ENCODE results near the gene STK32B. TPM values are rescaled to one million over a fixed set of nuclear protein-coding genes. Genes with fewer than 3 reads are reported as not detected.
A peak's percentile ranks its signal among the peaks of the same experiment; 100 is the strongest.
"Not testable (repeated sequence)": the region's sequence is repeated elsewhere in the genome, so short reads cannot be mapped to it uniquely, and the experiment has no call there.

STK32B gene
- total RNA-seq (under 1 TPM; 0.52 to 0.73 (median 0.64) TPM), polyA plus RNA-seq (under 1 TPM; 0.14 to 0.35 (median 0.17) TPM)
- long read RNA-seq, donor 1, partial matches to known transcripts, result 0 of 1 reads
- long read RNA-seq, donor 1, other reads (novel, unspliced or antisense), result 0 of 1 reads
- long read RNA-seq, donor 2, partial matches to known transcripts, result 0 of 2 reads
- long read RNA-seq, donor 2, other reads (novel, unspliced or antisense), result 2 of 2 reads

DNA sequence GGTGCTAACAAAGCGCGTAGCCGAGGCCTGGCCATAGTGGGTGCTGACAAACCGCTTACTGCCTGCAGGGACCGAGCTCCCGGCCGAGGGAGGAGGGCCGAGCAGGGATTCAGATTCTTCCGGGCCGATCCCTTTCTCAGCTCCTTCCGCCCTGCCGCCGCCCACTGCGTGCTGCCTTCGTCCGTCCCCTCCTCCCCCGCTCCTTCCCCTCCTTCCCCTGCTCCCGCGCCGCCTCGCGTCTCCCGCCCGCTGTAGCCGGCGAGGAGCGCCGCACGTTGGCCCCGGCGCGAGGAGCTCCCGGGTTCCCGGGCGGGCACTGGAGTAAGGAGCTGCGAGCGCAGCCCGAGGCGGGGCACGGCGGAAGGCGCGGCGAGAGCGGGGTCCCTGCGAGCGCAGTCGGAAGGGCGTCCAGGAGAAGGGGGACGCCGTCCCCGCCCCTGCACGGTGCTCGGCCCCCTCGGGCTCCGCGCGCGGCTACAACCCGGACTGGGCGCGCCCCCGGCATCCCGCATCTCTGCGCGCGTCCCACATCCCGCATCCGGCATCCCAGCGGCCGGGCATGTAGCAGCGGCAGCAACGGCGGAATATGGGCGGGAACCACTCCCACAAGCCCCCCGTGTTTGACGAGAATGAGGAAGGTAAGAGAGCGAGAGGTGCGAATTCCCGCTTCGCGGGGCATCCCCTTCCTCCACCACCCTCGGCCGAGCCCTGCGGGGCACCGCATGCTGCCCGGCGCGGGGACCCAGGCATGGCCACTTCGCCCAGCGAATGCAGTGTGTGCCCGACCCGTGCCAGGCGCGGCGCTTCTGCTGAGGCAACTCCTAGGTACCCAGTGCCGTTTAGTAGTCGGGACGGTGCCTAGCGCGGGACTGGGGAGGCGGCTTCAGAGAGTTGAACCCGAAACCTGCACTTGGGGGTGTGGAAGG is at the start of gene STK32B:
STK32B (plus strand) TSS at position 203 of the 926 bp plus-strand sequence.
- TF ChIP-seq, protein P1, sequence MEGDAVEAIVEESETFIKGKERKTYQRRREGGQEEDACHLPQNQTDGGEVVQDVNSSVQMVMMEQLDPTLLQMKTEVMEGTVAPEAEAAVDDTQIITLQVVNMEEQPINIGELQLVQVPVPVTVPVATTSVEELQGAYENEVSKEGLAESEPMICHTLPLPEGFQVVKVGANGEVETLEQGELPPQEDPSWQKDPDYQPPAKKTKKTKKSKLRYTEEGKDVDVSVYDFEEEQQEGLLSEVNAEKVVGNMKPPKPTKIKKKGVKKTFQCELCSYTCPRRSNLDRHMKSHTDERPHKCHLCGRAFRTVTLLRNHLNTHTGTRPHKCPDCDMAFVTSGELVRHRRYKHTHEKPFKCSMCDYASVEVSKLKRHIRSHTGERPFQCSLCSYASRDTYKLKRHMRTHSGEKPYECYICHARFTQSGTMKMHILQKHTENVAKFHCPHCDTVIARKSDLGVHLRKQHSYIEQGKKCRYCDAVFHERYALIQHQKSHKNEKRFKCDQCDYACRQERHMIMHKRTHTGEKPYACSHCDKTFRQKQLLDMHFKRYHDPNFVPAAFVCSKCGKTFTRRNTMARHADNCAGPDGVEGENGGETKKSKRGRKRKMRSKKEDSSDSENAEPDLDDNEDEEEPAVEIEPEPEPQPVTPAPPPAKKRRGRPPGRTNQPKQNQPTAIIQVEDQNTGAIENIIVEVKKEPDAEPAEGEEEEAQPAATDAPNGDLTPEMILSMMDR (IDR thresholded peaks at IDR 0.05), result no peak
- ATAC-seq, result peak in 3 of 4 donors; percentile 42 to 76 (median 62)
- WGBS, 3 donors, result 1% methylated on average over 83 to 103 of the region's 103 CpGs
- intact Hi-C loops (cut with DNase I), result loop anchor here in 1 of 2 donors (5.0 kb wide), 2 partner anchors 86 to 761 kb away; no protein-coding TSS in a partner anchor
- H3K4me1 ChIP-seq, result peaks cover 3% of the 10 kb centered on the region
- peaks cover 3% of the 10 kb centered on the region for H3K9me3 ChIP-seq
- no peak within 1 kb of the TSS for H3K27ac ChIP-seq
- no peaks in the 10 kb centered on the region for H3K36me3 ChIP-seq (ENCODE audit: insufficient read depth in 1 of 2, low read depth in 1 of 2)
- peaks cover 0 to 21% (median 12%) of the 10 kb centered on the region in 3 donors for H3K27me3 ChIP-seq (ENCODE audit: insufficient read depth in 3 of 3, low read length in 2 of 3)
- peak within 1 kb of the TSS; percentile 58 for H3K4me3 ChIP-seq
- peak; percentile 63 to 79 for DNase-seq

DNA sequence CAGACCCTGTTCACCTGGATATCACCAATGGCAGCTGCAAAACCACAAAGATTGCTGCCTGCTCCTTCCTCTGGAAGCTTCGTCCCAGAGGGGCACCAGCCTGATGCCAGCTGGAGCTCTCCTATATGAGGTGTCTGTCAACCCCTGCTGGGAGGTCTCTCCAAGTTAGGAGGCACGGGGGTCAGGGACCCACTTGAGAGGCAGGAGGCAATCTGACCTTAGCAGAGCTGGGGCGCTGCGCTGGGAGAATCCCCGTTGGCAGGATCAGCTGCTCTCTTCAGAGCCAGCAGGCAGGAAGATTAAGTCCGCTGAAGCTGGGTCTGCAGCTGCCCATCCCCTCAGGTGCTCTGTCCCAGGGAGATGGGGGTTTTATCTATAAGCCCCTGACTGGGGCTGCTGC is 49.6 kb upstream of the STK32B start:
- H3K4me1 ChIP-seq; H3K4me3 ChIP-seq; H3K27me3 ChIP-seq (ENCODE audit: insufficient read depth in 3 of 3, low read length in 2 of 3); H3K9me3 ChIP-seq; ATAC-seq; intact Hi-C loops (cut with DNase I); H3K36me3 ChIP-seq (ENCODE audit: insufficient read depth in 1 of 2, low read depth in 1 of 2); DNase-seq; H3K27ac ChIP-seq: not testable (repeated sequence)
- WGBS, 3 donors, result 64 to 74% (median 73%) methylated on average over 6 of the region's 6 CpGs

DNA sequence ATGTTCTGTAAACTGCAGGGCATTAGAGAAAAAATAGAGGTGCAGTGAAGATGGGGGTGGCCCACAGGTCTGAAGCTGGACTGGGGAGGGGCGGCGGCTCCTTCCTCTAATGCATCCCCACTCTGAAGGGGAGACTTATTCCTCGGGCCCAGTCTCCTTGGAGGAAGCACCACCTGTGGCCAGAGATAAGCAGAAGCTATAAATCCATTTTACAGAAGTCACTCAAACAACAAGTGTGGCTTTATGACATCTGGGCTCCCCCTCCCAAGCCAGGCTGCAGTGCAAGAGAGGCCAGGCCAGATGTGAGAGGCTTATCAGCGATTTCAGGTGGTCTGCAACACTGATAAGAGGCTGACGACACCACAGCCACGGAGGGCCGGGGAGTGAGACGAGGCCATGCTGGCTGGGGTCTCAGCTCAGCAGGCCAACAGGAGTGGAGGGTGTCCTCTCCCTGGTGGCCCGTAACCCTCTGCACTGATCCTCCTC is 47.9 kb upstream of the STK32B start:
- Histone ChIP-seq H3K4me1 (no peaks in the 10 kb centered on the region), H3K27ac (no peak overlapping the region), H3K9me3 (no peaks in the 10 kb centered on the region), H3K27me3 (ENCODE audit: insufficient read depth in 3 of 3, low read length in 2 of 3) (peaks cover 0 to 2% (median 0%) of the 10 kb centered on the region in 3 donors), H3K36me3 (ENCODE audit: insufficient read depth in 1 of 2, low read depth in 1 of 2) (no peaks in the 10 kb centered on the region), H3K4me3 (no peak overlapping the region)
- ATAC-seq (no peak), DNase-seq (no peak)
- WGBS, 3 donors, result 75 to 82% (median 81%) methylated on average over 9 of the region's 9 CpGs
- intact Hi-C loops (cut with DNase I), result no loop called here
- TF ChIP-seq, protein P1 (IDR thresholded peaks at IDR 0.05), result no peak

DNA sequence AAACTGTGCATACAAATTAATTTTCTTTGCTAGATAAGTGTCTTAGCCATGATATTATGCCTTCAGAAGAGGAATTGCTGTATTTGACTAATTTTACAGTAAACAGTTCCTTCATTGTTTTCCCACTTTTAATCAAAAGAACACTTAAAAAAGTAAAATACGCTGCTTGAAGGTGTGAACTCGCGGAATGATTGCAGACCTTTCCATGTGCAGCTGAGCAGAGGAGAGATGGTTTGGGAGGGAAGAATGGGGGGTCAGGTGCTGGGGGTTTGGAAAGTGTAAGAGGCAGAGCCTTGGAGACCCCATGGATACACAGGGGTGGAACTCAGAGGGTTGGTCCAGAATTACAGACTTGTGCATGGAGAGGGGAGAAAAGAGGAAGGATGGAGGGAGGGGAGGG is 47.4 kb upstream of the STK32B start:
- no peaks in the 10 kb centered on the region for H3K36me3 ChIP-seq (ENCODE audit: insufficient read depth in 1 of 2, low read depth in 1 of 2)
- intact Hi-C loops (cut with DNase I), result no loop called here
- DNase-seq (no peak), ATAC-seq (no peak)
- no peaks in the 10 kb centered on the region for H3K9me3 ChIP-seq
- no peaks in the 10 kb centered on the region for H3K4me1 ChIP-seq
- H3K4me3 ChIP-seq, result no peak overlapping the region
- H3K27ac ChIP-seq, result no peak overlapping the region
- TF ChIP-seq, protein P1 (IDR thresholded peaks at IDR 0.05), result no peak
- WGBS, 3 donors, result 80 to 97% (median 93%) methylated on average over 3 of the region's 3 CpGs
- peaks cover 0 to 2% (median 0%) of the 10 kb centered on the region in 3 donors for H3K27me3 ChIP-seq (ENCODE audit: insufficient read depth in 3 of 3, low read length in 2 of 3)

DNA sequence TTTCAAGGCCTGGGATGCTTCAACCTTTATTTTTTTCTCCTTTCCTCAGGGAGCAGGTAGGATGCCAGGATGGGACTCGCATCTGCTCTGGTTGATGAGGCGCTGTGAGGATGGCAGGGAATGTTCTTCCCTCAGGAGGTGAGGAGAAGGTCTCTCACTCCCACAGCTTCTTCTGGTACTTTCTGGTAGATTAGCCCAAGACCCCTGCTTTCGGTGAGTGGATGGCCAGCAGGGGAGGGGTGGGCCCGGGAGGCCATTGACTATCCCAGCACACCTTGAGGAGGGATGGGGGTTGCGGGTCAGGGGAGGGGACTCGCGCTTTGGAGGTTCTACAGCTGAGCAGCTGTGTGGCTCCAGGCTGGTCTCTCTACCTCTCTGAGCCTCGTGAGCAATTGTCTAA is 46.8 kb upstream of the STK32B start:
- no peaks in the 10 kb centered on the region for H3K4me1 ChIP-seq
- H3K4me3 ChIP-seq, result no peak overlapping the region
- no peak overlapping the region for H3K27ac ChIP-seq
- H3K36me3 ChIP-seq (ENCODE audit: insufficient read depth in 1 of 2, low read depth in 1 of 2), result no peaks in the 10 kb centered on the region
- no peak for DNase-seq
- no peaks in the 10 kb centered on the region for H3K9me3 ChIP-seq
- 90 to 92% (median 91%) methylated on average over 8 of the region's 8 CpGs for WGBS, 3 donors
- peaks cover 0 to 2% (median 0%) of the 10 kb centered on the region in 3 donors for H3K27me3 ChIP-seq (ENCODE audit: insufficient read depth in 3 of 3, low read length in 2 of 3)
- ATAC-seq, result no peak
- intact Hi-C loops (cut with DNase I), result no loop called here
- TF ChIP-seq, protein P1 (IDR thresholded peaks at IDR 0.05), result no peak

DNA sequence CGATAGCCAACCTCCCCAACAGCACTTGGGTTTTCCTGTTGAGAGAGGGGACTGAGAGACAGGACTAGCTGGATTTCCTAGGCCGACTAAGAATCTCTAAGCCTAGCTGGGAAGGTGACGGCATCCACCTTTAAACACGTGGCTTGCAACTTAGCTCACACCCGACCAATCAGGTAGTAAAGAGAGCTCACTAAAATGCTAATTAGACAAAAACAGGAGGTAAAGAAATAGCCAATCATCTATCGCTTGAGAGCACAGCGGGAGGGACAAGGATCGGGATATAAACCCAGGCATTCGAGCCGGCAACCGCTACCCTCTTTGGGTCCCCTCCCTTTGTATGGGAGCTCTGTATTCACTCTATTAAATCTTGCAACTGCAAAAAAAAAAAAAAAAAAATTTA is 44.3 kb upstream of the STK32B start:
- H3K4me3 ChIP-seq; ATAC-seq; H3K9me3 ChIP-seq; H3K27ac ChIP-seq; H3K4me1 ChIP-seq; H3K27me3 ChIP-seq (ENCODE audit: insufficient read depth in 3 of 3, low read length in 2 of 3); intact Hi-C loops (cut with DNase I); H3K36me3 ChIP-seq (ENCODE audit: insufficient read depth in 1 of 2, low read depth in 1 of 2); DNase-seq: not testable (repeated sequence)
- WGBS, 3 donors, result 78 to 85% (median 85%) methylated on average over 11 of the region's 11 CpGs

Data from psoas muscle (tissue), 8 donors.